C4-2B (cell line): ENCODE measurements around the gene NADK2.

Source experiments
- H3K27ac ChIP-seq: fragments of 450-650 bp; 2 replicates; pipeline ENCODE4 v1.5.1; 2017
- CTCF ChIP-seq: fragments of 450-650 bp; conservative IDR thresholded peaks from 2 replicates; pipeline ENCODE4 v1.5.1; 2017; ENCODE audit warnings: mild to moderate bottlenecking
- ZFX ChIP-seq: fragments of 450-650 bp; IDR thresholded peaks from 2 replicates; pipeline ENCODE4 v1.6.1; 2017

The NADK2 gene

GRCh38 chr5:36180556-36181350 is 61.0 kb downstream of the NADK2 start:
- H3K27ac ChIP-seq, result no peak overlapping the region
- TF ChIP-seq ZFX (no peak), CTCF (no peak)

- H3K27ac ChIP-seq, result no peak overlapping the region
Measured at GRCh38 chr5:36179950-36180349, 61.8 kb downstream of the NADK2 start.

GRCh38 chr5:36178524-36178890 is 63.2 kb downstream of the NADK2 start:
- H3K27ac ChIP-seq, result no peak overlapping the region
- TF ChIP-seq CTCF, result no peak
- no peak for TF ChIP-seq ZFX

More at GRCh38 chr5:36179950-36180349, 61.8 kb downstream of the NADK2 start:
- TF ChIP-seq ZFX (no peak), CTCF (no peak)

GRCh38 chr5:36177715-36178523 is 63.8 kb downstream of the NADK2 start:
- no peak overlapping the region for H3K27ac ChIP-seq
- TF ChIP-seq ZFX (no peak), CTCF (peak; percentile 83)

GRCh38 chr5:36177154-36177553 is 64.6 kb downstream of the NADK2 start:
- TF ChIP-seq ZFX (no peak), CTCF (no peak)
- H3K27ac ChIP-seq, result no peak overlapping the region

- no peak for TF ChIP-seq CTCF
- no peak for TF ChIP-seq ZFX
- H3K27ac ChIP-seq, result no peak overlapping the region
Measured at GRCh38 chr5:36175043-36175442, 66.7 kb downstream of the NADK2 start.

GRCh38 chr5:36174119-36174518 is 67.6 kb downstream of the NADK2 start:
- TF ChIP-seq ZFX, result no peak
- TF ChIP-seq CTCF, result no peak

More at GRCh38 chr5:36174119-36174518, 67.6 kb downstream of the NADK2 start:
- H3K27ac ChIP-seq, result no peak overlapping the region
